SU-DHL-6 (cell line): Measurements from ENCODE around the gene SELPLG.

Source experiments
- EZH2phosphoT487 ChIP-seq: fragments of 200-600 bp; sonication (generic), shearing (Covaris generic); conservative IDR thresholded peaks from 2 replicates; pipeline ENCODE4 v1.6.1; 2018; ENCODE audit warnings: mild to moderate bottlenecking, antibody characterized with exemption, low read length, moderate library complexity, mixed read lengths
- TF ChIP-seq, protein P1 (sequence below): fragments of 200-600 bp; sonication (generic); IDR thresholded peaks from one replicate; pipeline ENCODE4 v1.5.1; 2017; ENCODE audit warnings: antibody characterized with exemption, mild to moderate bottlenecking, low read length, moderate library complexity; ENCODE audit not compliant: insufficient read depth, poor library complexity, severe bottlenecking

DNA sequence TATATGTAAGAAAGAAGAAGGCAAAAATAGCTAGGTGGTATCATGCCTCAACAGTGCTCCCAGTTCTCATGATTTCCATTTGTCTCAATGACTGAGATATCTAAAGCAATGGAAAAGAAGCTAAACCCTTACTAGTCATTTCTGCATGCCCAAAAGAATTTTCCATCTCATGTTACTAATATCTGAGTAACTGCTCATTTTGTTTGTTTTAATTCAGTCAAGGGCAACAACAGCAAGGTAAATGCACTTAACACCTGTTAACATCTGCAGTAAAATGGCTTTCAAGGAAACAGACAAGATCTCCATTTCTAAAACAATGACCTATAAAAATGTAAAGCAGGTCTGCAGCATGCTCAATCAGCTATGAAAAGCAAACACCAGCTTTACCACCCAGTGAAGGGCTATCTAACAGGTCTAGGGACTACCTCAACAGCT is 19.4 kb upstream of the SELPLG start:
- TF ChIP-seq, protein P1, sequence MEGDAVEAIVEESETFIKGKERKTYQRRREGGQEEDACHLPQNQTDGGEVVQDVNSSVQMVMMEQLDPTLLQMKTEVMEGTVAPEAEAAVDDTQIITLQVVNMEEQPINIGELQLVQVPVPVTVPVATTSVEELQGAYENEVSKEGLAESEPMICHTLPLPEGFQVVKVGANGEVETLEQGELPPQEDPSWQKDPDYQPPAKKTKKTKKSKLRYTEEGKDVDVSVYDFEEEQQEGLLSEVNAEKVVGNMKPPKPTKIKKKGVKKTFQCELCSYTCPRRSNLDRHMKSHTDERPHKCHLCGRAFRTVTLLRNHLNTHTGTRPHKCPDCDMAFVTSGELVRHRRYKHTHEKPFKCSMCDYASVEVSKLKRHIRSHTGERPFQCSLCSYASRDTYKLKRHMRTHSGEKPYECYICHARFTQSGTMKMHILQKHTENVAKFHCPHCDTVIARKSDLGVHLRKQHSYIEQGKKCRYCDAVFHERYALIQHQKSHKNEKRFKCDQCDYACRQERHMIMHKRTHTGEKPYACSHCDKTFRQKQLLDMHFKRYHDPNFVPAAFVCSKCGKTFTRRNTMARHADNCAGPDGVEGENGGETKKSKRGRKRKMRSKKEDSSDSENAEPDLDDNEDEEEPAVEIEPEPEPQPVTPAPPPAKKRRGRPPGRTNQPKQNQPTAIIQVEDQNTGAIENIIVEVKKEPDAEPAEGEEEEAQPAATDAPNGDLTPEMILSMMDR: no peak
- TF ChIP-seq EZH2phosphoT487: no peak
